NCI-H510A (cell line): Measurements from ENCODE around the gene AKAP13.
"Not testable (repeated sequence)": the region's sequence is repeated elsewhere in the genome, so short reads cannot be mapped to it uniquely, and the experiment has no call there.

Experiments used
- DNase-seq: peaks from one replicate; lab custom pipeline; 2025; lab: John Stamatoyannopoulos, UW

The AKAP13 gene

GRCh38 chr15:85623315-85624049, 243.1 kb downstream of the AKAP13 start:
- no peak for DNase-seq

GRCh38 chr15:85624291-85624801, 243.9 kb downstream of the AKAP13 start:
- DNase-seq: no peak

GRCh38 chr15:85625166-85625830, 244.9 kb downstream of the AKAP13 start:
- no peak for DNase-seq

DNA sequence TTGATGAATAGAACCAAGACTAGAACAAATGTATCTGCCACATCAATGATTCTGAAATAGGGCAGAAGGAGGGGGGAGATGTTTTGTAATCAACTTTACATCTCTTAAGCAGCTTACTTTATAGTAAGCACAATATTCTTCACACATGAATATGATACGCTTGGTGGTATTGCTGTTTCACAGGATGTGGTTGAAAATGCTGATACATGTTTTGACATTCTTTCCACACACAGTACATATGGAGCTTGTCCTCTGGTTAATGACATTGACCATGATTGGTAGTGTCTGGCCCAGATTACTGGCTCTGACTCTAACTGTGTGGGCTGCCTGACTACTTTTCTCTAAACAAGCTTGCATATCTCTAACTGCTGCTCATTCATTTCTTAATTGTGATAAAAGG, 245.5 kb downstream of the AKAP13 start:
- no peak for DNase-seq

GRCh38 chr15:85627213-85627935, 247.0 kb downstream of the AKAP13 start:
- DNase-seq: no peak

GRCh38 chr15:85630311-85630710, 249.9 kb downstream of the AKAP13 start:
- no peak for DNase-seq

GRCh38 chr15:85631018-85631417, 250.6 kb downstream of the AKAP13 start:
- DNase-seq: no peak

GRCh38 chr15:85632014-85632413, 251.6 kb downstream of the AKAP13 start:
- DNase-seq: no peak

- DNase-seq: no peak
Measured at GRCh38 chr15:85633859-85634258, 253.5 kb downstream of the AKAP13 start.

DNA sequence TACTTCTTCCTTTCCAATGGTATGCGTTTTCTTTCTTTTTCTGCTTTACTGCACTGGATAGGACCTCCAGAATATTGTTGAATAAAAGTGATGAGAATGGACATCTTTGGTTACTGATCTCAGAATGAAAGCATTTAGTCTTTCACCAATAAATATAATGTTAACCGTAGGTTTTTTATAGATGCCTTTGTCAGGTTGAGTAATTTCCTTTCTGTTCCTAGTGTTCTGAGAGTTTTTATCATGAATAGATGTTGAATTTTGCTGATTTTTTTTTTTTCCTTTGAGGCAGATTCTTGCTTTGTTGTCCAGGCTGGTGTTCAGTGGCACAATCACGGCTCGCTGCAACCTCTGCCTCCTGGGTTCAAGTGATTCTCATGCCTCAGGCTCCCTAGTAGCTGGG, 255.9 kb downstream of the AKAP13 start:
- no peak for DNase-seq

DNA sequence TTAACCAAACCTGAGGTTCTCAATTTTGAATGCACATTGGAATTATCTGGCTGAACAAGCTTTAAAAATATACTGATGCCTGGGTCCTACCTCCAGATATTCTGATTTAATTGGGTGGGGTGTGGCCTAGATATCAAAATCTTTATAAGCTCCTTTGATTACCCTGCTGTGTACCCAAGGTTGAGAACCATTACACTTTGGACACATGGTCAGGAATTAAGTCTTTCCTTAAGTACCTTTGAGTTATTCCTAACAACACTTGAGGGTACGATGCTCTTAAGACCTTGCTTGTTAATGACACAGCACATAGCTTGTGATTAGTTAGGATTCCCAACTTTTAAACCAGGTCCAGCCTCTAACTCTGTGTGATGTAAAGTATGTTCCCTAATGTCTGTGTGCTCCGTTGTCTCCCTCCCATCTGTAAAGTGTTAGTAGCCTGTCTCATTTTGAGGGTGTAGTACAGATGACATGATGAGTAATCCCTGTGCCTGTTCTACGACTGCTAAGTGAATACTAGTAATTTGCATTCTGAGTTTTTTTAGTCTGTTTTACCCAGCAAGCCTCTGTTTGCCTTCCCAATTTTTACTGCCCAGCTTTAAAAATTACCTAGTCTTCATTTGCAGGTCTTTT, 259.5 kb downstream of the AKAP13 start:
- DNase-seq: no peak

- no peak for DNase-seq
Measured at GRCh38 chr15:85642065-85642692, 261.8 kb downstream of the AKAP13 start.

DNA sequence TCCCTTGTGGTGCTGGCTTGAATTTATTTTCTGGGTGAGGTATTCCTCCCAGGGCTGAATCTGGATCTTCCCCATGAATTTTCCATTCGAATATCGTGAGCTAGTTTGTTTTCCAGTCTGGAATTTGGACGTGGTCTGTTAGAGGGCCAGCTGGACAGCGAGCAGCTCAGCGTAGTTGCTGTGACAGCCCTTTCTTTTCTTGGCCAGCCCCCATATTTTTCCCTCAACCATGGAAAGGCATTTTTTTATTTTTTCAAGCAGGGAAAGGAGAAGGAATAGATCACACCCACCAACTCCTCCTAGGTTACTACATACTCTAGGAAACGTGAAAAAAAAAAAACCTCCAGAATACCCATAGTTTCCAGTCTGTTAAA, 262.3 kb downstream of the AKAP13 start:
- no peak for DNase-seq

GRCh38 chr15:85646538-85647091, 266.2 kb downstream of the AKAP13 start:
- DNase-seq: no peak

- DNase-seq: no peak
Measured at GRCh38 chr15:85649372-85649771, 269.0 kb downstream of the AKAP13 start.

GRCh38 chr15:85651548-85651947, 271.1 kb downstream of the AKAP13 start:
- DNase-seq: no peak

DNA sequence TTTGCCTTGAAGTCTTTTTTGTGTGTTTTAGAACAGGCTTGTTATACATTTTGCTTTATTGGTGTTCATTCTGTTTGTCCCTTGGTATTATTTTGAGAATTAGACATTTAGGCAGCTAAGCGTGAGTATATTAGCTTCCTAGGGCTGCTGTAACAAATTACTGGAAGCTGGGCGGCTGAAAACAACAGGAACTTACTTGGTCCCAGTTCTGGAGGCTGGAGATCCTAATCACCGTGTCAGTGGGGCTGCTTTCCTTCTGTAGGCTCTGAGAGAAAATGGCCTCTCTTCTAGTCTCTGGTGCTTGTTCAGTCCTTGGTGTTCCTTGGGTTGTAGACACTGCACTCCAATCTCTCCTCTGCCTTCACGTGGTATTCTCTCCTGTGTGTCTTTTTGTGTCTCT, 272.1 kb downstream of the AKAP13 start:
- no peak for DNase-seq

DNA sequence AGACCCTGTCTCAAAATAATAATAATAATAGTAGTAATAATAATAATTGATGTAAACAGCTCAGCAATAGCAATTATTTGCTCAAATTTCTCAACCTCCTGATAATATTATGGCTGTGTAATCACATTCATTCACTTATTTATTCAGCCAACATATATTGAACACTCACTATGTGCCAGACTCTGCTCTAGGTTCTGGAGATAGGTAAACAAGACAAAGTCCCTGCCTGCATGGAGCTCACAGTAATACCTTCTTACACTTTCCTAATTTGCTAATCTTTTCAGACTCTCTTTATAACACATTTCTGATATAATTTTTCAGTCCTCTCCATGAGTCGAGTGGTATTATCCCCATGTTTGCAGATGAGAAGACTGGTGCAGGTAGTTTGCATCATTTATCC, 276.7 kb downstream of the AKAP13 start:
- no peak for DNase-seq

DNA sequence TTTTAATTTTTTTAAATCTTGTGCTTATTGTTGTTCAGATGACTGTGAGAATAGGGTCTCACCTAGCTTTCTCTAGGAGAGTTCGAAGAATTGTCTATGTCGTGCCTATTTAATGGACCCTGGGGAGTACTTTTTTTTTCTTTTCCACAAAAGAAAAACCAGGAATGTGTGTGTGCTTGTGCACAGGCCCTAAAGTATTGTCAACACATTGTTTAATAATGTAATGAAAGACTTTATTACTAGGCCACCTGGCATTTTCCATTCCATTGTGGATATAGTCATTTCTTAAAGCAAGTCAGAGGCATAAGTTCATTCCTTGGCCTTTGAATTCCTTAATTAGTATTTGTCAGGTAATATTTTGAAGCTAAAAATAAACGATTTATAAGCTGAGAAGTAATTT, 278.4 kb downstream of the AKAP13 start:
- DNase-seq: no peak

DNA sequence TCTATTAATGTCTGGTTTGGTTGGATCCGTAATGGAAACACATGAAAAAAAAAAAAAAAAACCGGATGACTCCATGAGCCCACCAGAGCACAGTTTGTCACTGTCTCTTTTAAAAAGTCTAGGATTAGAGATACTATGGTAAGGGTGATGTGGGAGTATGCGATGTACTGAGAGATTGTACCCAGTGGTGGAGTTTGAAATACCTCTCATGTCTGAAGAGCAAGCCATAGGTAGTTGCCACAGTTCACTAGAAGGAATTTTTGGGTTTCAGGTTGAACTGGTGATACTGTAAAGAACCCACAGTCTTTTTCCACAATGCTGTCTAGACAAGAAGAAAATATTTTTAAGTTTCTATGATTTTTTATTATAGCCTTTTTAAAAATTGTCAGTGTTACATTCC, 281.5 kb downstream of the AKAP13 start:
- no peak for DNase-seq

- DNase-seq: not testable (repeated sequence)
Measured at GRCh38 chr15:85665677-85666076, 285.3 kb downstream of the AKAP13 start.
